ENCODE results near the gene PAX2. TPM values are rescaled to one million over a fixed set of nuclear protein-coding genes. Genes with fewer than 3 reads are reported as not detected.

The PAX2 gene
- total RNA-seq, 4 donors from 2014 or later: not detected

- TF ChIP-seq CTCF (IDR thresholded peaks at IDR 0.05): no peak
- no peak for TF ChIP-seq POLR2A (IDR thresholded peaks at IDR 0.05)
- 70 to 78% methylated on average over 6 of the region's 6 CpGs for WGBS, 2 donors
- no peak overlapping the region for H3K4me3 ChIP-seq (ENCODE audit: low read depth, poor library complexity, severe bottlenecking)
- no peak for DNase-seq (ENCODE audit: low spot score in 2 of 2)
- intact Hi-C loops (cut with DNase I; ENCODE audit: low total_unique reads): no loop called here
Measured at GRCh38 chr10:100736144-100736808, 9.1 kb upstream of the PAX2 start.

- 68 to 80% methylated on average over 7 of the region's 7 CpGs for WGBS, 2 donors
- TF ChIP-seq CTCF (IDR thresholded peaks at IDR 0.05): no peak
- TF ChIP-seq POLR2A (IDR thresholded peaks at IDR 0.05): no peak
Measured at GRCh38 chr10:100736809-100737354, 8.5 kb upstream of the PAX2 start.

GRCh38 chr10:100737355-100738054, 7.9 kb upstream of the PAX2 start:
- intact Hi-C loops (cut with DNase I; ENCODE audit: low total_unique reads): no loop called here
- no peak overlapping the region for H3K4me3 ChIP-seq (ENCODE audit: low read depth, poor library complexity, severe bottlenecking)
- WGBS, 2 donors: 10 to 11% methylated on average over 50 to 51 of the region's 51 CpGs
- no peak for TF ChIP-seq CTCF (IDR thresholded peaks at IDR 0.05)
- TF ChIP-seq POLR2A (IDR thresholded peaks at IDR 0.05): no peak
- no peak for DNase-seq (ENCODE audit: low spot score in 2 of 2)

More at GRCh38 chr10:100736809-100737354, 8.5 kb upstream of the PAX2 start:
- intact Hi-C loops (cut with DNase I; ENCODE audit: low total_unique reads): no loop called here
- DNase-seq (ENCODE audit: low spot score in 2 of 2): no peak
- no peak overlapping the region for H3K4me3 ChIP-seq (ENCODE audit: low read depth, poor library complexity, severe bottlenecking)

- no peak for TF ChIP-seq CTCF (IDR thresholded peaks at IDR 0.05)
- no peak for TF ChIP-seq POLR2A (IDR thresholded peaks at IDR 0.05)
- WGBS, 2 donors: 12 to 13% methylated on average over 20 of the region's 21 CpGs
- intact Hi-C loops (cut with DNase I; ENCODE audit: low total_unique reads): no loop called here
- DNase-seq (ENCODE audit: low spot score in 2 of 2): no peak
- no peak overlapping the region for H3K4me3 ChIP-seq (ENCODE audit: low read depth, poor library complexity, severe bottlenecking)
Measured at GRCh38 chr10:100738055-100738827, 7.1 kb upstream of the PAX2 start.

GRCh38 chr10:100739517-100740368, 5.6 kb upstream of the PAX2 start:
- TF ChIP-seq POLR2A (IDR thresholded peaks at IDR 0.05) (no peak), CTCF (IDR thresholded peaks at IDR 0.05) (no peak)
- intact Hi-C loops (cut with DNase I; ENCODE audit: low total_unique reads): no loop called here
- DNase-seq (ENCODE audit: low spot score in 2 of 2): no peak
- no peak overlapping the region for H3K4me3 ChIP-seq (ENCODE audit: low read depth, poor library complexity, severe bottlenecking)
- 2 to 3% methylated on average over 52 to 56 of the region's 56 CpGs for WGBS, 2 donors
